ENCODE data around the gene NUP210L. TPM values are rescaled to one million over a fixed set of nuclear protein-coding genes. Genes with fewer than 3 reads are reported as not detected.
"Not testable (repeated sequence)": the region's sequence is repeated elsewhere in the genome, so short reads cannot be mapped to it uniquely, and the experiment has no call there.

NUP210L gene
- total RNA-seq, 1 donor from 2014 or later = 0.05 TPM

DNA sequence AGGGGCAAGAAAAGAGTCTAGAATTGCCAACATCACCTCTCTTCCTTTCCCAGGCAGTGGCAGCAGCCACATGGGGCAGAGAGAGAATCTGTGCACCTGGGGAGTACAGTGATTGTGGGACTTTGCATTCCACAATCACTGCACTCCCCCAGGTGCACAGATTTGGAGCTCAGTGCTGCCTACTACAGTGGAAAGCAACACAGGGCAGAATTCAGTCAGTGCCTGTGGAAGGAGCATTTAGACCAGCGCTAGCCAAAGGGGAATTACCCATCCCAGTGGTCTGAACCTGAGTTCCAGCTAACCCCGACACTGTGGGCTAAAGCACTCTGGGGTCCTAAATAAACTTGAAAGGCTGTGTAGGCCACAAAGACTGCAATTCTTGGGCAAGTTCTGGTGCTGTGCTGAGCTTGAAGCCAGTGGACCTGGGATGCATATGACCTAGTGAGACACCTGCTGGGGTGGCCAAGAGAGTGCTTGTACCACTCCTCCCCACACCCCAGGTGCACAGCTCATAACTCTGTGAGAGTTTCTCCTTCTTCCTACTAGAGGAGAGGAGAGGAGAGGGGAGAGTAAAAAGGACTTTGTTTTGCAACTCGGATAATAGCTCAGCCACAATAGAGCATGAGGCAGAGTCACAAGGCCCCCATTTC is 50.3 kb downstream of the NUP210L start:
- intact Hi-C loops (cut with micrococcal nuclease) = no loop called here

GRCh38 chr1:154100141-154100540 is 54.7 kb downstream of the NUP210L start:
- intact Hi-C loops (cut with micrococcal nuclease) = not testable (repeated sequence)

GRCh38 chr1:154097873-154098272 is 57.0 kb downstream of the NUP210L start:
- intact Hi-C loops (cut with micrococcal nuclease) = no loop called here

DNA sequence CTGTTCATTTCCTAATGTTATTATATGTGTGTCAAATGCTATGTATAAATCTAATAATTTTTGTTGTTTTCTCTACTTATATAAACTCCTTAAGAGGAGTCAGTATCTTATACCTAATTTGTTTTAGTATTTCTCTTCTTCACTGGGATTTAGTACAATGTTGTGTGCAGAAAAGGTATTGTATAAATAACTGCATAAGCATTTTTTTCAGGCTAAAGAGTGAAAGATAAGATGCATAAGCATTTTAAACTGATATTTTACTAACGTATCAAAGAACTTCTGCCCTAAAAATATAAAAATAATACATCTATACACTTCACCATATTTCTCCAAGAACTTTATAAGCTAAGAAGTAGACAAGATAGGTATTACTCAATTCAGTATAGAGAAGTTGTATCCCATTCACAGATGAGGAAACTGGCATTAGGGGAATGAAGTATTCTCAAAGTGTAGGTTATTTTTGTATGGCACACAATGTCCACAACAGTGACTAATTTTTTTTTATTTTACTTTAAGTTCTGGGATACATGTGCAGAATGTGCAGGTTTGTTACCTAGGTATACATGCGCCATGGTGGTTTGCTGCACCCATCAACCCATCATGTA is 59.3 kb downstream of the NUP210L start:
- intact Hi-C loops (cut with micrococcal nuclease) = no loop called here

- intact Hi-C loops (cut with micrococcal nuclease) = no loop called here
Measured at GRCh38 chr1:154094411-154094810, 60.5 kb downstream of the NUP210L start.

DNA sequence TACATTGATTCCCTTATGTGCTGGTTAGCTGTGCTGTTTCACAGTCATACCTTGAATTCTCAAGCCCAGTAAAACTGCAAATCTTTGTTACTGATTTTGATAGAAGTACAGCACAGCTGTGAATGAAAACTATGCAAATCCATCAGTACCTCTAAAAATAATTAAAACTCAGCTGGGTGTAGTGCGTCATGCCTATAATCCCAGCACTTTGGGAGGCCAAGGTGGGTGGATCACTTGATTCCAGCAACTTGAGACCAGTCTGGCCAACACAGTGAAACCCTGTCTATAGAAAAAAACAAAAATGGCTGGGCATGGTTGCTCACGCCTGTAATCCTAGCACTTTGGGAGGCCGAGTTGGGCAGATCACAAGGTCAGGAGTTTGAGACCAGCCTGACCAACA is 61.2 kb downstream of the NUP210L start:
- intact Hi-C loops (cut with micrococcal nuclease) = no loop called here

- intact Hi-C loops (cut with micrococcal nuclease) = no loop called here
Measured at GRCh38 chr1:154091706-154092105, 63.2 kb downstream of the NUP210L start.

- intact Hi-C loops (cut with micrococcal nuclease) = no loop called here
Measured at GRCh38 chr1:154087574-154087973, 67.3 kb downstream of the NUP210L start.

DNA sequence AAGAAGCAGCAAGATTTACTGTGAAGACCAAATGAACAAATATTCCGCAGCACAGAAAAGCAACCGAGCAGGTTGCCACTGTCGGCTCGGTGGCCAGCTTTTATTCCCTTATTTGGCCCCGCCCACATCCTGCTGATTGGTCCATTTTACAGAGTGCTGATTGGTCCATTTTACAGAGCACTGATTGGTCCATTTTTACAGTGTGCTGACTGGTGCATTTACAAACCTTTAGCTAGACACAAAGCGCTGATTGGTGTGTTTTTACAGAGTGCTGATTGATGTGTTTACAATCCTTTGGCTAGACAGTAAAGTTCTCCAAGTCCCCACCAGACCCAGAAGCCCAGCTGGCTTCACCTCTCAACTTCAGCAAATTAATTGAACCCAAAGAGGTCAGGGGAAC is 71.8 kb downstream of the NUP210L start:
- intact Hi-C loops (cut with micrococcal nuclease) = not testable (repeated sequence)

GRCh38 chr1:154081386-154082126 is 73.3 kb downstream of the NUP210L start:
- intact Hi-C loops (cut with micrococcal nuclease) = no loop called here

- intact Hi-C loops (cut with micrococcal nuclease) = no loop called here
Measured at GRCh38 chr1:154076413-154076812, 78.5 kb downstream of the NUP210L start.

GRCh38 chr1:154075746-154076145 is 79.1 kb downstream of the NUP210L start:
- intact Hi-C loops (cut with micrococcal nuclease) = no loop called here

GRCh38 chr1:154062309-154062708 is 92.6 kb downstream of the NUP210L start:
- intact Hi-C loops (cut with micrococcal nuclease) = no loop called here

DNA sequence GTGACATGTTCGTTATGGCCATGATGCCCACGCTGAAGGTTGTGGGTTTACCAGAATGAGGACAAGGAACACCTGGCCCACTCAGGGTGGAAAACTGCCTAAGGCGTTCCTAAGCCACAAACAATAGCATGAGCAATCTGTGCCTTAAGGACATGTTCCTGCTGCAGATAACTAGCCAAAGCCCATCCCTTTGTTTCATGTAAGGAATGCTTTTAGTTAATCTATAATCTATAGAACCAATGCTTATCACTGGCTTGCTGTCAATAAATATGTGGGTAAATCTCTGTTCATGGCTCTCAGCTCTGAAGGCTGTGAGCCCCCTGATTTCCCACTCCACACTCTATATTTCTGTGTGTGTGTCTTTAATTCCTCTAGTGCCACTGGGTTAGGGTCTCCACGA is 107.4 kb downstream of the NUP210L start:
- intact Hi-C loops (cut with micrococcal nuclease) = not testable (repeated sequence)

- intact Hi-C loops (cut with micrococcal nuclease) = not testable (repeated sequence)
Measured at GRCh38 chr1:154033697-154034096, 121.2 kb downstream of the NUP210L start.

DNA sequence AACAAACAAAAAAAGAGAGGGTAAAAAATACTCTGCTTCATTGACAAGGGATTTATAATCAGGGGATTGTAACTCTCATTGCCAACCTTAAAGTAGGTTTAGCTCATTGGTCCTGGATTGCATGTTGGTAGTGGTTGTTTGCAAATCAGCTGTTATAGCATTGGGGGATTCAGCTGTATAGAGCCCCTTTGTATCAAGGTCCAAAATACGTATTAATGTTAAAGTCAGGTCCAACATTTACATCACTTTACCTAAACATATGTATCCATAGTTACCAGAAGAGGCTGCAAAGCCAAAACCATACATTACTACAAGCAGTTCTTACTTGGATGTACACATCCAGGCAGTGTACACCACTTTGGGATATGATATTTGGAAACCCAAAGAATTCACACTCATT is 134.9 kb downstream of the NUP210L start:
- intact Hi-C loops (cut with micrococcal nuclease) = no loop called here

- intact Hi-C loops (cut with micrococcal nuclease) = no loop called here
Measured at GRCh38 chr1:154019269-154019668, 135.6 kb downstream of the NUP210L start.

- intact Hi-C loops (cut with micrococcal nuclease) = no loop called here
Measured at GRCh38 chr1:154014154-154014907, 140.5 kb downstream of the NUP210L start.

GRCh38 chr1:154012543-154012942 is 142.3 kb downstream of the NUP210L start:
- intact Hi-C loops (cut with micrococcal nuclease) = not testable (repeated sequence)

- intact Hi-C loops (cut with micrococcal nuclease) = no loop called here
Measured at GRCh38 chr1:154012129-154012528, 142.7 kb downstream of the NUP210L start.

GRCh38 chr1:154006136-154006535 is 148.7 kb downstream of the NUP210L start:
- intact Hi-C loops (cut with micrococcal nuclease) = no loop called here

DNA sequence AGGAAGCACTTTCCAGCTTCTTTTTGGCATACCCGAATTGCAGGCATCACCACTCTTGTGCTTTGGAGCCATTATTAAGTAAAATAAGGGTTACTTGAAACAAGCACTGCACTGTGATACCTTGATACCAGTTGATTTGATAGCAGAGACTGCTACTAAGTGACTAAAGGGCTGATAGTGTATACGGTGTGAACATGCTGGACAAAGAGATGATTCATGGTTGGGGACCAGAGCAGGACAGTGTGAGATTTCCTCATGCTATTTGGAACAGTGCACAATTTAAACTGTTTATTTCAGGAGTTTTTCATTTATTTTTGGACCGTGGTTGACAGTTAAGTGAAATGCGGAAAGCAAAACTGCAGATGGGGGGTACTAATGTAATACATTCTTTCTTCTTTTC is 154.5 kb downstream of the NUP210L start:
- intact Hi-C loops (cut with micrococcal nuclease) = no loop called here

All from T-helper 2 cell treated with Interferon-gamma antibody and Interleukin-4, amounts not matched to agents 100 ng/mL and 5 ng/mL, for 36 hours (primary cell).